Smooth muscle cell (in vitro differentiated cells): Measurements from ENCODE around the gene LILRA6. TPM values are rescaled to one million over a fixed set of nuclear protein-coding genes. Genes with fewer than 3 reads are reported as not detected.
"Not testable (repeated sequence)": the region's sequence is repeated elsewhere in the genome, so short reads cannot be mapped to it uniquely, and the experiment has no call there.

ENCODE experiments used
- DNase-seq: peaks from one replicate; lab custom pipeline; 2025; ENCODE audit not compliant: unreplicated experiment; lab: John Stamatoyannopoulos, UW
- H2AFZ ChIP-seq: fragments of 200-600 bp; sonication (generic); 2 replicates; pipeline ENCODE4 v1.6.0; 2016; ENCODE audit warnings: antibody characterized with exemption, low read depth, mild to moderate bottlenecking
- H3F3A ChIP-seq: fragments of 200-600 bp; sonication (generic); 2 replicates; pipeline ENCODE4 v1.6.0; 2017; ENCODE audit warnings: antibody characterized with exemption, low read depth
- H3K27ac ChIP-seq: fragments of 200-600 bp; sonication (generic); 2 replicates; pipeline ENCODE4 v1.5.1; 2016; ENCODE audit warnings: low read depth, mild to moderate bottlenecking
- H3K27me3 ChIP-seq: fragments of 200-600 bp; sonication (generic); 2 replicates; pipeline ENCODE4 v1.6.1; 2016; ENCODE audit warnings: low read depth, mild to moderate bottlenecking
- H3K36me3 ChIP-seq: fragments of 200-600 bp; sonication (generic); 2 replicates; pipeline ENCODE4 v1.5.1; 2016; ENCODE audit warnings: low read depth
- H3K4me1 ChIP-seq: fragments of 200-600 bp; sonication (generic); 2 replicates; pipeline ENCODE4 v1.5.1; 2016; ENCODE audit warnings: low read depth
- H3K4me2 ChIP-seq: fragments of 200-600 bp; sonication (generic); 2 replicates; pipeline ENCODE4 v1.6.0; 2016; ENCODE audit warnings: mild to moderate bottlenecking
- H3K4me3 ChIP-seq: fragments of 200-600 bp; sonication (generic); 2 replicates; pipeline ENCODE4 v1.5.1; 2016; ENCODE audit warnings: mild to moderate bottlenecking
- H3K79me2 ChIP-seq: fragments of 200-600 bp; sonication (generic); 2 replicates; pipeline ENCODE4 v1.6.0; 2016; ENCODE audit warnings: low read depth, mild to moderate bottlenecking
- H3K9ac ChIP-seq: fragments of 200-600 bp; sonication (generic); 2 replicates; pipeline ENCODE4 v1.6.0; 2016; ENCODE audit warnings: low read depth
- H3K9me3 ChIP-seq: fragments of 200-600 bp; sonication (generic); replicated peaks from 2 replicates; pipeline ENCODE4 v1.5.1; 2016; ENCODE audit warnings: low read depth
- H4K20me1 ChIP-seq: fragments of 200-600 bp; sonication (generic); 2 replicates; pipeline ENCODE4 v1.6.0; 2016; ENCODE audit warnings: low read depth
- CTCF ChIP-seq: fragments of 200-600 bp; sonication (generic); IDR thresholded peaks from 2 replicates; pipeline ENCODE4 v1.5.1; 2017; ENCODE audit warnings: borderline replicate concordance, mild to moderate bottlenecking, antibody characterized with exemption; ENCODE audit not compliant: insufficient read depth, poor library complexity, severe bottlenecking
- WGBS: methylation state at CpG from one replicate; pipeline ENCODE4 v1.1.7; 2016; ENCODE audit warnings: low lambda C conversion rate; 5-methylcytosine and 5-hydroxymethylcytosine counted together
- polyA plus RNA-seq: library from polyadenylated mRNA; unstranded; fragments of >200 nt; fragmentation: Nextera tagmentation; extraction: Ambion mirVana; gene quantifications from 2 replicates; pipeline ENCODE4 v1.2.1, GENCODE V29; 2016
- total RNA-seq: library from RNA; depleted of rRNA; stranded (reverse); fragments of >200 nt; gene quantifications from 2 replicates; pipeline ENCODE4 v1.2.3, GENCODE V29; 2014

The LILRA6 gene
- total and polyA plus RNA-seq, 2 experiments from 2014 or later, result not detected

- Histone ChIP-seq H3K4me1 (peaks cover 3% of the 10 kb centered on the region), H3K9me3 (no peaks in the 10 kb centered on the region), H3K9ac (no peak overlapping the region), H3K4me2 (no peak overlapping the region), H3F3A (peaks cover 18% of the 10 kb centered on the region), H3K4me3 (no peak overlapping the region), H3K27ac (no peak overlapping the region), H2AFZ (no peak overlapping the region), H3K36me3 (no peaks in the 10 kb centered on the region), H4K20me1 (peaks cover 6% of the 10 kb centered on the region), H3K27me3 (no peaks in the 10 kb centered on the region), H3K79me2 (peaks cover 26% of the 10 kb centered on the region)
- TF ChIP-seq CTCF, result no peak
- no peak for DNase-seq
- WGBS, result 96% methylated on average over 7 of the region's 7 CpGs
Observed at GRCh38 chr19:54196536-54196935, 46.1 kb downstream of the LILRA6 start.

GRCh38 chr19:54194463-54194862, 48.1 kb downstream of the LILRA6 start:
- H4K20me1 ChIP-seq, H3K36me3 ChIP-seq, H3K9ac ChIP-seq, H3K27me3 ChIP-seq, DNase-seq, H3K4me3 ChIP-seq, H3K4me2 ChIP-seq, H3K9me3 ChIP-seq, H3K4me1 ChIP-seq, H2AFZ ChIP-seq, H3K27ac ChIP-seq: not testable (repeated sequence)
- 97% methylated on average over 12 of the region's 12 CpGs for WGBS
- Histone ChIP-seq H3F3A (peaks cover 16% of the 10 kb centered on the region), H3K79me2 (peaks cover 18% of the 10 kb centered on the region)

GRCh38 chr19:54193011-54193410, 49.6 kb downstream of the LILRA6 start:
- H3K9ac ChIP-seq, result no peak overlapping the region
- no peak for TF ChIP-seq CTCF
- no peak for DNase-seq

GRCh38 chr19:54191811-54192453, 50.7 kb downstream of the LILRA6 start:
- no peak for TF ChIP-seq CTCF
- peak overlapping the region; percentile 96 for H3K9ac ChIP-seq
- H3K4me3 ChIP-seq, result peak overlapping the region; percentile 78
- H2AFZ ChIP-seq, result peak overlapping the region; percentile 39
- no peaks in the 10 kb centered on the region for H3K36me3 ChIP-seq
- peak overlapping the region; percentile 98 for H3K27ac ChIP-seq
- peaks cover 11% of the 10 kb centered on the region for H3F3A ChIP-seq
- WGBS, result 56% methylated on average over 19 of the region's 19 CpGs
- no peaks in the 10 kb centered on the region for H3K9me3 ChIP-seq
- no peaks in the 10 kb centered on the region for H3K27me3 ChIP-seq
- peaks cover 9% of the 10 kb centered on the region for H4K20me1 ChIP-seq
- no peak for DNase-seq
- H3K4me1 ChIP-seq, result peaks cover 6% of the 10 kb centered on the region
- peak overlapping the region; percentile 84 for H3K4me2 ChIP-seq
- H3K79me2 ChIP-seq, result peaks cover 32% of the 10 kb centered on the region

More at GRCh38 chr19:54193011-54193410, 49.6 kb downstream of the LILRA6 start:
- Histone ChIP-seq H3K79me2 (peaks cover 25% of the 10 kb centered on the region), H3K4me2 (no peak overlapping the region), H3F3A (peaks cover 11% of the 10 kb centered on the region), H2AFZ (no peak overlapping the region), H4K20me1 (peaks cover 4% of the 10 kb centered on the region), H3K27me3 (no peaks in the 10 kb centered on the region), H3K9me3 (no peaks in the 10 kb centered on the region), H3K4me1 (peaks cover 5% of the 10 kb centered on the region), H3K27ac (no peak overlapping the region), H3K4me3 (no peak overlapping the region), H3K36me3 (no peaks in the 10 kb centered on the region)
- WGBS, result 97% methylated on average over 11 of the region's 11 CpGs
